HG02571 (cell line): Measurements from ENCODE around the gene FBXO7.
"Not testable (repeated sequence)": the region's sequence is repeated elsewhere in the genome, so short reads cannot be mapped to it uniquely, and the experiment has no call there.

ENCODE experiments used
- ATAC-seq: cut with Tn5 transposase; IDR thresholded peaks from one replicate; pipeline ENCODE4 v1.9.1; 2021; ENCODE audit warnings: mild to moderate bottlenecking, moderate library complexity; ENCODE audit not compliant: unreplicated experiment

The FBXO7 gene

GRCh38 chr22:32474635-32475467, at the start of gene FBXO7:
TSS of gene FBXO7 (plus strand) at chr22:32474811. CDS start at chr22:32475003, 192 bp downstream.
- ATAC-seq = peak; percentile 70

GRCh38 chr22:32426881-32427280, 47.7 kb upstream of the FBXO7 start:
- ATAC-seq = no peak

- ATAC-seq = no peak
Measured at GRCh38 chr22:32430352-32430751, 44.3 kb upstream of the FBXO7 start.

- no peak for ATAC-seq
Measured at GRCh38 chr22:32444068-32444467, 30.5 kb upstream of the FBXO7 start.

GRCh38 chr22:32446321-32446720, 28.3 kb upstream of the FBXO7 start:
- no peak for ATAC-seq

- ATAC-seq = no peak
Measured at GRCh38 chr22:32448980-32449379, 25.6 kb upstream of the FBXO7 start.

- no peak for ATAC-seq
Measured at GRCh38 chr22:32457031-32457430, 17.6 kb upstream of the FBXO7 start.

- ATAC-seq = no peak
Measured at GRCh38 chr22:32462452-32462851, 12.2 kb upstream of the FBXO7 start.

GRCh38 chr22:32465661-32466060, 8.9 kb upstream of the FBXO7 start:
- no peak for ATAC-seq

- no peak for ATAC-seq
Measured at GRCh38 chr22:32466496-32466895, 8.1 kb upstream of the FBXO7 start.

- ATAC-seq = no peak
Measured at GRCh38 chr22:32469799-32470212, 4.8 kb upstream of the FBXO7 start.

- no peak for ATAC-seq
Measured at GRCh38 chr22:32473388-32473952, 1.1 kb upstream of the FBXO7 start.

- ATAC-seq = peak; percentile 21
Measured at GRCh38 chr22:32475468-32476010, 928 bp downstream of the FBXO7 start.

- ATAC-seq = no peak
Measured at GRCh38 chr22:32476281-32477195, 1.9 kb downstream of the FBXO7 start.

- no peak for ATAC-seq
Measured at GRCh38 chr22:32477596-32477995, 3.0 kb downstream of the FBXO7 start.

- ATAC-seq = not testable (repeated sequence)
Measured at GRCh38 chr22:32478552-32478951, 3.9 kb downstream of the FBXO7 start.

GRCh38 chr22:32478994-32479393, 4.4 kb downstream of the FBXO7 start:
- no peak for ATAC-seq

GRCh38 chr22:32480238-32480637, 5.6 kb downstream of the FBXO7 start:
- no peak for ATAC-seq

GRCh38 chr22:32482708-32483107, 8.1 kb downstream of the FBXO7 start:
- ATAC-seq = no peak

- no peak for ATAC-seq
Measured at GRCh38 chr22:32486656-32487390, 12.2 kb downstream of the FBXO7 start.
